Glomerular endothelial cell (primary cell): Measurements from ENCODE around the gene LMF1. TPM values are rescaled to one million over a fixed set of nuclear protein-coding genes. Genes with fewer than 3 reads are reported as not detected.
"Not testable (repeated sequence)": the region's sequence is repeated elsewhere in the genome, so short reads cannot be mapped to it uniquely, and the experiment has no call there.

ENCODE experiments used
- DNase-seq: peaks from one replicate; pipeline ENCODE4 v3.0.0-alpha.2; 2011; ENCODE audit warnings: low read depth, low spot score; ENCODE audit errors: extremely low read depth
- total RNA-seq: library from RNA; depleted of rRNA; stranded (reverse); fragments of >200 nt; gene quantifications from 2 replicates; pipeline ENCODE4 v1.2.3, GENCODE V29; 2015

LMF1 gene
- total RNA-seq, 1 donor from 2014 or later, result 36.6 TPM

- no peak for DNase-seq
These were observed 131.0 kb downstream of the LMF1 start for GRCh38 chr16:839643-840408.

- no peak for DNase-seq
These were observed 132.0 kb downstream of the LMF1 start for GRCh38 chr16:838741-839140.

GRCh38 chr16:836822-837221 lies 134.0 kb downstream of the LMF1 start:
- DNase-seq, result not testable (repeated sequence)

- no peak for DNase-seq
These were observed 134.6 kb downstream of the LMF1 start for GRCh38 chr16:836221-836620.

GRCh38 chr16:835373-835772 lies 135.4 kb downstream of the LMF1 start:
- DNase-seq, result no peak

- no peak for DNase-seq
These were observed 137.4 kb downstream of the LMF1 start for GRCh38 chr16:833411-833810.

GRCh38 chr16:832652-833336 lies 138.0 kb downstream of the LMF1 start:
- DNase-seq, result no peak

GRCh38 chr16:831571-832413 lies 139.0 kb downstream of the LMF1 start:
- no peak for DNase-seq

- DNase-seq, result no peak
These were observed 139.8 kb downstream of the LMF1 start for GRCh38 chr16:830871-831570.

- DNase-seq, result no peak
These were observed 140.5 kb downstream of the LMF1 start for GRCh38 chr16:830107-830870.

GRCh38 chr16:828891-829290 lies 141.9 kb downstream of the LMF1 start:
- no peak for DNase-seq

GRCh38 chr16:827513-827912 lies 143.3 kb downstream of the LMF1 start:
- no peak for DNase-seq

GRCh38 chr16:825341-826061 lies 145.3 kb downstream of the LMF1 start:
- DNase-seq, result no peak

- DNase-seq, result no peak
These were observed 146.2 kb downstream of the LMF1 start for GRCh38 chr16:824601-825000.

- no peak for DNase-seq
These were observed 146.6 kb downstream of the LMF1 start for GRCh38 chr16:824194-824593.

GRCh38 chr16:822909-823297 lies 147.9 kb downstream of the LMF1 start:
- no peak for DNase-seq

- no peak for DNase-seq
These were observed 148.4 kb downstream of the LMF1 start for GRCh38 chr16:822174-822908.

- DNase-seq, result no peak
These were observed 149.0 kb downstream of the LMF1 start for GRCh38 chr16:821751-822150.

GRCh38 chr16:820748-821147 lies 150.0 kb downstream of the LMF1 start:
- DNase-seq, result no peak
